GM12878 (cell line): ENCODE measurements around the gene TRIP12. TPM values are rescaled to one million over a fixed set of nuclear protein-coding genes. Genes with fewer than 3 reads are reported as not detected.
A peak's percentile ranks its signal among the peaks of the same experiment; 100 is the strongest.

ENCODE experiments used
- CBFB ChIP-seq: IDR thresholded peaks from 2 replicates; pipeline ENCODE4 v1.6.1; 2016; ENCODE audit warnings: antibody characterized with exemption, low read depth
- CHD1 ChIP-seq: IDR thresholded peaks from 2 replicates; pipeline ENCODE4 v1.6.1; 2012; ENCODE audit warnings: low read depth, low read length, improper control_type of control experiment
- CREB1 ChIP-seq: IDR thresholded peaks from 2 replicates; pipeline ENCODE4 v1.6.1; 2012; ENCODE audit warnings: low read depth, mild to moderate bottlenecking, inconsistent platforms
- EP300 ChIP-seq, 2 experiments: fragments of 150-350 bp in 1 of 2; IDR thresholded peaks; 2 replicates each; pipeline ENCODE4 v1.6.1; 2011 to 2012; ENCODE audit warnings: low read depth in 2 of 2, low read length in 2 of 2, borderline replicate concordance in 1 of 2, improper control_type of control experiment in 1 of 2, inconsistent platforms in 1 of 2; ENCODE audit not compliant: control insufficient read depth in 1 of 2
- ETV6 ChIP-seq, 2 experiments: fragments of 450-650 bp in 1 of 2; IDR thresholded peaks in 1 of 2; conservative IDR thresholded peaks in 1 of 2; 2 replicates each; pipeline ENCODE4 v1.6.1; 2014; ENCODE audit warnings: antibody characterized with exemption in 1 of 2, borderline replicate concordance in 1 of 2, low read depth in 1 of 2, mild to moderate bottlenecking in 1 of 2, moderate library complexity in 1 of 2
- GATAD2B ChIP-seq: fragments of 450-650 bp; conservative IDR thresholded peaks from 2 replicates; pipeline ENCODE4 v1.6.1; 2017; ENCODE audit warnings: low read depth, mild to moderate bottlenecking, moderate library complexity
- PAX8 ChIP-seq: fragments of 450-650 bp; IDR thresholded peaks from 2 replicates; pipeline ENCODE4 v1.6.1; 2017; ENCODE audit warnings: mild to moderate bottlenecking, moderate library complexity
- PML ChIP-seq: IDR thresholded peaks from 2 replicates; pipeline ENCODE4 v1.6.1; 2012; ENCODE audit warnings: low read length, inconsistent platforms
- POLR2A ChIP-seq: IDR thresholded peaks from 2 replicates; pipeline ENCODE4 v1.6.1; 2011; ENCODE audit warnings: low read depth, mild to moderate bottlenecking, low read length
- RBBP5 ChIP-seq: fragments of 200-600 bp; sonication (generic); conservative IDR thresholded peaks from 2 replicates; pipeline ENCODE4 v1.6.1; 2016
- RUNX3 ChIP-seq: IDR thresholded peaks from 2 replicates; pipeline ENCODE4 v1.6.1; 2012; ENCODE audit warnings: low read length, inconsistent platforms
- SMAD1 ChIP-seq: fragments of 450-650 bp; IDR thresholded peaks from 2 replicates; pipeline ENCODE4 v1.6.1; 2018; ENCODE audit warnings: mild to moderate bottlenecking, low read depth; ENCODE audit not compliant: partially characterized antibody
- SPI1 ChIP-seq: IDR thresholded peaks from 2 replicates; pipeline ENCODE4 v1.6.1; 2011; ENCODE audit warnings: low read depth, mild to moderate bottlenecking, low read length, moderate library complexity, borderline replicate concordance; ENCODE audit not compliant: insufficient read depth
- SREBF2 ChIP-seq: IDR thresholded peaks from 2 replicates; pipeline ENCODE4 v1.6.1; 2012; ENCODE audit warnings: mild to moderate bottlenecking, low read length
- polyA plus RNA-seq, 11 experiments: library from polyadenylated mRNA; depleted of rRNA in 4 of 11; unstranded in 6 of 11; stranded (reverse) in 5 of 11; fragments of >200 nt; fragmentation: Nextera tagmentation in 4 of 11; fragmentation: Illumina TruSeq in 1 of 11; extraction: Ambion mirVana in 4 of 11; extraction: Trizol in 1 of 11; gene quantifications; 1 replicate in 1 of 11; 2 replicates in 10 of 11; pipeline versions ENCODE4 v1.2.1 to v1.2.3, GENCODE V29; 2011 to 2016; ENCODE audit warnings: inconsistent platforms in 2 of 11, missing spikeins in 2 of 11, low read depth in 1 of 11
- total RNA-seq, 4 experiments: library from RNA; depleted of rRNA in 3 of 4; stranded (reverse); fragments of >200 nt in 3 of 4; fragmentation: Illumina TruSeq in 1 of 4; extraction: Trizol in 1 of 4; gene quantifications; 2 replicates each; pipeline versions ENCODE4 v1.2.1 to v1.2.3, GENCODE V29; 2013 to 2021
- TF ChIP-seq, protein P1 (sequence below): fragments of 450-650 bp; formaldehyde crosslinking; IDR thresholded peaks from 2 replicates; pipeline ENCODE4 v1.4.0; 2022; ENCODE audit warnings: mild to moderate bottlenecking, moderate library complexity
- TF ChIP-seq, protein P2 (sequence below): IDR thresholded peaks from 2 replicates; pipeline ENCODE4 v1.6.1; 2012; ENCODE audit warnings: low read depth, low read length, improper control_type of control experiment
- TF ChIP-seq, protein P3 (sequence below): fragments of 450-650 bp; IDR thresholded peaks from 2 replicates; pipeline ENCODE4 v1.6.1; 2018; ENCODE audit warnings: mild to moderate bottlenecking, low read depth, moderate library complexity; ENCODE audit not compliant: partially characterized antibody
- TF ChIP-seq, protein P4 (sequence below): fragments of 450-650 bp; IDR thresholded peaks from 2 replicates; pipeline ENCODE4 v1.6.1; 2017; ENCODE audit warnings: borderline replicate concordance
- TF ChIP-seq, protein P5 (sequence below): fragments of 450-650 bp; IDR thresholded peaks from 2 replicates; pipeline ENCODE4 v1.6.1; 2017; ENCODE audit warnings: low read depth, mild to moderate bottlenecking, moderate library complexity

Gene TRIP12
- total and polyA plus RNA-seq, 10 of the 15 experiments (the other 5 are each of a cell fraction or from before 2014, with no cell fraction given), result 23.1 to 207 (median 97.0) TPM

DNA sequence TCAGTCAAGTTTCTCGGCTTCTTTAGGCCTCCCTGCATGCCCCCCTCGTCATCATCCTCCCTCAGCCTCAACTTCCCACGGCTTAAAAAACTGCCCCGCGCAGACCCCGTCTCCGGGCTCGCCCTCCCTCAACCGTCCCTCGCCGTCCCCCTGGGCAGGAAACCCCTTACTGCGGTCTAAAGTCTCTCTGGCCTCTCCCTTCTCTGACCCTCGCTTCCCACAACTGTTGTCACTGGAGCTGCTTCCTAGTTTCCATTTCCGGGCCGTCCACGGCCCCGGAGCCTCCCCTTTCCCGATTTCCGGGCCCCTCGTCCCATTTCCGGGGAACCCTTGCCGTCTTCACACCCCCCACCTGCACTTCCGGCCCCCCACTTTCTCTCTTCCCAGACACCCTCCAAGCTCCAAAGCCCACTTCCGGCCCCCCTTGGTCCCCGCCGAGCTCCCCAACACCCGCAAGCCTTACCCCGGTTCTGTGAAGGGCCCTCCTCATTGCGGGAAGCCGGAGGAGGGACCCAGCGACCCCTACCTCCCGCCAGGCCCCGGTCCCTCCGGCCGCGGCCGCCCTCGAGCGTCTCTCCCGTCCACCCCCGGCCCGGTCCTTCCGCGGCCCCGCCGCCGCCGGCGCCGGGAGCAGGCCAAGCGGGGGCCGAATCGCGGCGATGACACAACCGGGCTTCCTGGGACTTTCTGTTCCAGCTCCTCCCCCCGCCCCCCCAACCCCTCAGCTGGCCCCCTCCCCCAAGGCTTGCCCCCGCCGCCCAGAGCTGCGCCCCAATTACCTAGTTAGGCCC lies 513 bp downstream of the TRIP12 start (continued):
- TF ChIP-seq, protein P1, sequence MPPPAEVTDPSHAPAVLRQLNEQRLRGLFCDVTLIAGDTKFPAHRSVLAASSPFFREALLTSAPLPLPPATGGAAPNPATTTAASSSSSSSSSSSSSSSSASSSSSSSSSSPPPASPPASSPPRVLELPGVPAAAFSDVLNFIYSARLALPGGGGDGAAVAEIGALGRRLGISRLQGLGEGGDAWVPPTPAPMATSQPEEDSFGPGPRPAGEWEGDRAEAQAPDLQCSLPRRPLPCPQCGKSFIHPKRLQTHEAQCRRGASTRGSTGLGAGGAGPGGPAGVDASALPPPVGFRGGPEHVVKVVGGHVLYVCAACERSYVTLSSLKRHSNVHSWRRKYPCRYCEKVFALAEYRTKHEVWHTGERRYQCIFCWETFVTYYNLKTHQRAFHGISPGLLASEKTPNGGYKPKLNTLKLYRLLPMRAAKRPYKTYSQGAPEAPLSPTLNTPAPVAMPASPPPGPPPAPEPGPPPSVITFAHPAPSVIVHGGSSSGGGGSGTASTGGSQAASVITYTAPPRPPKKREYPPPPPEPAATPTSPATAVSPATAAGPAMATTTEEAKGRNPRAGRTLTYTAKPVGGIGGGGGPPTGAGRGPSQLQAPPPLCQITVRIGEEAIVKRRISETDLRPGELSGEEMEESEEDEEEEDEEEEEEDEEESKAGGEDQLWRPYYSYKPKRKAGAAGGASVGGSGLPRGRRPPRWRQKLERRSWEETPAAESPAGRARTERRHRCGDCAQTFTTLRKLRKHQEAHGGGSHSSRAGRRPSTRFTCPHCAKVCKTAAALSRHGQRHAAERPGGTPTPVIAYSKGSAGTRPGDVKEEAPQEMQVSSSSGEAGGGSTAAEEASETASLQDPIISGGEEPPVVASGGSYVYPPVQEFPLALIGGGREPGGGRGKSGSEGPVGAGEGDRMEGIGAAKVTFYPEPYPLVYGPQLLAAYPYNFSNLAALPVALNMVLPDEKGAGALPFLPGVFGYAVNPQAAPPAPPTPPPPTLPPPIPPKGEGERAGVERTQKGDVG (CRISPR knock-in tag), result no peak
- TF ChIP-seq SMAD1, result no peak
- TF ChIP-seq PAX8, result no peak
- no peak; the same call in 1 of the 2 replicates for TF ChIP-seq CREB1
- TF ChIP-seq, protein P2, sequence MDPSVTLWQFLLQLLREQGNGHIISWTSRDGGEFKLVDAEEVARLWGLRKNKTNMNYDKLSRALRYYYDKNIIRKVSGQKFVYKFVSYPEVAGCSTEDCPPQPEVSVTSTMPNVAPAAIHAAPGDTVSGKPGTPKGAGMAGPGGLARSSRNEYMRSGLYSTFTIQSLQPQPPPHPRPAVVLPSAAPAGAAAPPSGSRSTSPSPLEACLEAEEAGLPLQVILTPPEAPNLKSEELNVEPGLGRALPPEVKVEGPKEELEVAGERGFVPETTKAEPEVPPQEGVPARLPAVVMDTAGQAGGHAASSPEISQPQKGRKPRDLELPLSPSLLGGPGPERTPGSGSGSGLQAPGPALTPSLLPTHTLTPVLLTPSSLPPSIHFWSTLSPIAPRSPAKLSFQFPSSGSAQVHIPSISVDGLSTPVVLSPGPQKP, result peak; percentile 75
- no peak for TF ChIP-seq CBFB
- TF ChIP-seq RBBP5, result no peak
- TF ChIP-seq POLR2A, result peak; percentile 71
- TF ChIP-seq, protein P3, sequence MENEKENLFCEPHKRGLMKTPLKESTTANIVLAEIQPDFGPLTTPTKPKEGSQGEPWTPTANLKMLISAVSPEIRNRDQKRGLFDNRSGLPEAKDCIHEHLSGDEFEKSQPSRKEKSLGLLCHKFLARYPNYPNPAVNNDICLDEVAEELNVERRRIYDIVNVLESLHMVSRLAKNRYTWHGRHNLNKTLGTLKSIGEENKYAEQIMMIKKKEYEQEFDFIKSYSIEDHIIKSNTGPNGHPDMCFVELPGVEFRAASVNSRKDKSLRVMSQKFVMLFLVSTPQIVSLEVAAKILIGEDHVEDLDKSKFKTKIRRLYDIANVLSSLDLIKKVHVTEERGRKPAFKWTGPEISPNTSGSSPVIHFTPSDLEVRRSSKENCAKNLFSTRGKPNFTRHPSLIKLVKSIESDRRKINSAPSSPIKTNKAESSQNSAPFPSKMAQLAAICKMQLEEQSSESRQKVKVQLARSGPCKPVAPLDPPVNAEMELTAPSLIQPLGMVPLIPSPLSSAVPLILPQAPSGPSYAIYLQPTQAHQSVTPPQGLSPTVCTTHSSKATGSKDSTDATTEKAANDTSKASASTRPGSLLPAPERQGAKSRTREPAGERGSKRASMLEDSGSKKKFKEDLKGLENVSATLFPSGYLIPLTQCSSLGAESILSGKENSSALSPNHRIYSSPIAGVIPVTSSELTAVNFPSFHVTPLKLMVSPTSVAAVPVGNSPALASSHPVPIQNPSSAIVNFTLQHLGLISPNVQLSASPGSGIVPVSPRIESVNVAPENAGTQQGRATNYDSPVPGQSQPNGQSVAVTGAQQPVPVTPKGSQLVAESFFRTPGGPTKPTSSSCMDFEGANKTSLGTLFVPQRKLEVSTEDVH, result peak; percentile 71
- peak; percentile 37 for TF ChIP-seq RUNX3
- TF ChIP-seq SREBF2, result 0 out of 2 replicates have a peak, but pooled peaks have one; percentile 10
- no peak for TF ChIP-seq EP300 (IDR thresholded peaks at IDR 0.05; ENCODE audit: borderline replicate concordance in 1 of 2, control insufficient read depth in 1 of 2, low read depth in 2 of 2, low read length in 2 of 2)
- peak; percentile 85 to 98; a peak in 3 of 4 replicates for TF ChIP-seq ETV6 (conservative IDR thresholded peaks at IDR 0.05 in 1 of 2, IDR thresholded peaks at IDR 0.05 in 1 of 2; ENCODE audit: borderline replicate concordance in 1 of 2, low read depth in 1 of 2)
- TF ChIP-seq SPI1, result no peak
- TF ChIP-seq, protein P4, sequence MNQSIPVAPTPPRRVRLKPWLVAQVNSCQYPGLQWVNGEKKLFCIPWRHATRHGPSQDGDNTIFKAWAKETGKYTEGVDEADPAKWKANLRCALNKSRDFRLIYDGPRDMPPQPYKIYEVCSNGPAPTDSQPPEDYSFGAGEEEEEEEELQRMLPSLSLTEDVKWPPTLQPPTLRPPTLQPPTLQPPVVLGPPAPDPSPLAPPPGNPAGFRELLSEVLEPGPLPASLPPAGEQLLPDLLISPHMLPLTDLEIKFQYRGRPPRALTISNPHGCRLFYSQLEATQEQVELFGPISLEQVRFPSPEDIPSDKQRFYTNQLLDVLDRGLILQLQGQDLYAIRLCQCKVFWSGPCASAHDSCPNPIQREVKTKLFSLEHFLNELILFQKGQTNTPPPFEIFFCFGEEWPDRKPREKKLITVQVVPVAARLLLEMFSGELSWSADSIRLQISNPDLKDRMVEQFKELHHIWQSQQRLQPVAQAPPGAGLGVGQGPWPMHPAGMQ, result no peak
- 0 out of 2 replicates have a peak, but pooled peaks have one; percentile 3 for TF ChIP-seq PML
- TF ChIP-seq CHD1, result 0 out of 2 replicates have a peak, but pooled peaks have one; percentile 15
- peak; percentile 82 for TF ChIP-seq GATAD2B
- TF ChIP-seq, protein P5, sequence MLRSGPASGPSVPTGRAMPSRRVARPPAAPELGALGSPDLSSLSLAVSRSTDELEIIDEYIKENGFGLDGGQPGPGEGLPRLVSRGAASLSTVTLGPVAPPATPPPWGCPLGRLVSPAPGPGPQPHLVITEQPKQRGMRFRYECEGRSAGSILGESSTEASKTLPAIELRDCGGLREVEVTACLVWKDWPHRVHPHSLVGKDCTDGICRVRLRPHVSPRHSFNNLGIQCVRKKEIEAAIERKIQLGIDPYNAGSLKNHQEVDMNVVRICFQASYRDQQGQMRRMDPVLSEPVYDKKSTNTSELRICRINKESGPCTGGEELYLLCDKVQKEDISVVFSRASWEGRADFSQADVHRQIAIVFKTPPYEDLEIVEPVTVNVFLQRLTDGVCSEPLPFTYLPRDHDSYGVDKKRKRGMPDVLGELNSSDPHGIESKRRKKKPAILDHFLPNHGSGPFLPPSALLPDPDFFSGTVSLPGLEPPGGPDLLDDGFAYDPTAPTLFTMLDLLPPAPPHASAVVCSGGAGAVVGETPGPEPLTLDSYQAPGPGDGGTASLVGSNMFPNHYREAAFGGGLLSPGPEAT, result peak; percentile 70
